Esophagus squamous epithelium (tissue), 5 donors: ENCODE data around the gene SLC29A2. TPM values are rescaled to one million over a fixed set of nuclear protein-coding genes. Genes with fewer than 3 reads are reported as not detected.

Experiments
- DNase-seq: peaks from one replicate; lab custom pipeline; 2025; lab: John Stamatoyannopoulos, UW
- H3K27ac ChIP-seq, 4 donors: fragments of 200-600 bp; sonication (generic); one replicate each; pipeline ENCODE4 v1.5.1; 2016 to 2019; ENCODE audit warnings: mild to moderate bottlenecking in 1 of 4
- H3K27me3 ChIP-seq, 4 donors: fragments of 200-600 bp; sonication (generic); 1 replicate in 3 of 4; 2 replicates in 1 of 4; pipeline versions ENCODE4 v1.5.1 to v1.6.0; 2017 to 2021; ENCODE audit warnings: antibody characterized with exemption in 1 of 4
- H3K36me3 ChIP-seq, 3 donors: fragments of 200-600 bp; sonication (generic); one replicate each; pipeline ENCODE4 v1.5.1; 2016 to 2019
- H3K4me1 ChIP-seq, 3 donors: fragments of 200-600 bp; sonication (generic); one replicate each; pipeline ENCODE4 v1.5.1; 2017 to 2019
- H3K4me3 ChIP-seq, 4 donors: fragments of 200-600 bp; sonication (generic); 1 replicate in 3 of 4; 2 replicates in 1 of 4; pipeline ENCODE4 v1.5.1; 2016 to 2019; ENCODE audit warnings: mild to moderate bottlenecking in 2 of 4, moderate library complexity in 1 of 4
- H3K9me3 ChIP-seq, 3 donors: fragments of 200-600 bp; sonication (generic); one replicate each; pipeline ENCODE4 v1.5.1; 2016 to 2019
- CTCF ChIP-seq, 6 experiments: fragments of 450-650 bp in 4 of 6; fragments of 200-600 bp in 2 of 6; sonication (generic) in 2 of 6; IDR thresholded peaks; one replicate each; pipeline ENCODE4 v1.5.1; 2016 to 2019; ENCODE audit warnings: antibody characterized with exemption in 6 of 6, mild to moderate bottlenecking in 4 of 6, moderate library complexity in 4 of 6
- POLR2A ChIP-seq, 4 donors: fragments of 450-650 bp; IDR thresholded peaks; one replicate each; pipeline ENCODE4 v1.6.1; 2017; ENCODE audit warnings: antibody characterized with exemption in 4 of 4, mild to moderate bottlenecking in 4 of 4, moderate library complexity in 3 of 4
- WGBS, 2 donors: methylation state at CpG; one replicate each; pipeline ENCODE4 v1.1.5; 2018; 5-methylcytosine and 5-hydroxymethylcytosine counted together
- intact Hi-C: fragments of 100-400 bp; cut with DNase I; formaldehyde crosslinking; loops from one replicate; pipeline ENCODE4 v1.15.0; 2022
- total RNA-seq, 4 donors: library from RNA; depleted of rRNA; stranded (reverse); fragments of >200 nt; gene quantifications; one replicate each; pipeline ENCODE4 v1.1.0, GENCODE V29; 2016
- donor health status: DM: yes; HTN: yes; CAD: no.

Gene SLC29A2
- total RNA-seq, 4 donors from 2014 or later, result 2.9 to 5.5 (median 4.8) TPM

GRCh38 chr11:66418168-66418985, 46.8 kb upstream of the SLC29A2 start:
- no peak for DNase-seq
- Histone ChIP-seq H3K9me3 (no peaks in the 10 kb centered on the region), H3K4me3 (no peak overlapping the region), H3K27ac (peak overlapping the region in 3 of 4 donors; percentile 61 to 75 (median 75)), H3K36me3 (no peaks in the 10 kb centered on the region), H3K4me1 (peaks cover 0 to 38% (median 6%) of the 10 kb centered on the region in 3 donors), H3K27me3 (peaks cover 0 to 65% (median 1%) of the 10 kb centered on the region in 4 donors)
- WGBS, 2 donors, result 2 to 24% methylated on average over 8 to 12 of the region's 16 CpGs
- TF ChIP-seq CTCF (IDR thresholded peaks at IDR 0.05), result peak in 2 of 6 experiments; percentile 26 to 53
- TF ChIP-seq POLR2A (IDR thresholded peaks at IDR 0.05), result no peak
- intact Hi-C loops, result no loop called here

- 65 to 66% methylated on average over 11 of the region's 11 CpGs for WGBS, 2 donors
- Histone ChIP-seq H3K27ac (no peak overlapping the region), H3K9me3 (no peaks in the 10 kb centered on the region), H3K27me3 (peaks cover 0 to 78% (median 1%) of the 10 kb centered on the region in 4 donors), H3K4me3 (no peak overlapping the region), H3K36me3 (no peaks in the 10 kb centered on the region), H3K4me1 (peaks cover 0 to 38% (median 6%) of the 10 kb centered on the region in 3 donors)
- intact Hi-C loops, result no loop called here
- no peak for DNase-seq
- TF ChIP-seq POLR2A (IDR thresholded peaks at IDR 0.05) (no peak), CTCF (IDR thresholded peaks at IDR 0.05) (no peak)
These were observed 45.4 kb upstream of the SLC29A2 start for GRCh38 chr11:66417000-66417399.

- no peaks in the 10 kb centered on the region for H3K36me3 ChIP-seq
- intact Hi-C loops, result no loop called here
- no peak for DNase-seq
- H3K4me3 ChIP-seq, result no peak overlapping the region
- peaks cover 0 to 89% (median 1%) of the 10 kb centered on the region in 4 donors for H3K27me3 ChIP-seq
- H3K27ac ChIP-seq, result no peak overlapping the region
- TF ChIP-seq POLR2A (IDR thresholded peaks at IDR 0.05) (no peak), CTCF (IDR thresholded peaks at IDR 0.05) (no peak)
- peaks cover 0 to 27% (median 4%) of the 10 kb centered on the region in 3 donors for H3K4me1 ChIP-seq
- WGBS, 2 donors, result 33 to 42% methylated on average over 2 of the region's 2 CpGs
- H3K9me3 ChIP-seq, result no peaks in the 10 kb centered on the region
These were observed 43.9 kb upstream of the SLC29A2 start for GRCh38 chr11:66415423-66415822.

- Histone ChIP-seq H3K4me3 (no peak overlapping the region), H3K9me3 (no peaks in the 10 kb centered on the region), H3K4me1 (peaks cover 0 to 19% (median 0%) of the 10 kb centered on the region in 3 donors), H3K36me3 (no peaks in the 10 kb centered on the region), H3K27ac (no peak overlapping the region), H3K27me3 (peaks cover 0 to 89% (median under 1%) of the 10 kb centered on the region in 4 donors)
- no peak for TF ChIP-seq POLR2A (IDR thresholded peaks at IDR 0.05)
- TF ChIP-seq CTCF (IDR thresholded peaks at IDR 0.05), result no peak
- WGBS, 2 donors, result 47 to 61% methylated on average over 12 of the region's 12 CpGs
- intact Hi-C loops, result no loop called here
- no peak for DNase-seq
These were observed 42.8 kb upstream of the SLC29A2 start for GRCh38 chr11:66414120-66414934.
